ENCODE measurements around the gene RHOB.
"Not testable (repeated sequence)": the region's sequence is repeated elsewhere in the genome, so short reads cannot be mapped to it uniquely, and the experiment has no call there.

RHOB gene

DNA sequence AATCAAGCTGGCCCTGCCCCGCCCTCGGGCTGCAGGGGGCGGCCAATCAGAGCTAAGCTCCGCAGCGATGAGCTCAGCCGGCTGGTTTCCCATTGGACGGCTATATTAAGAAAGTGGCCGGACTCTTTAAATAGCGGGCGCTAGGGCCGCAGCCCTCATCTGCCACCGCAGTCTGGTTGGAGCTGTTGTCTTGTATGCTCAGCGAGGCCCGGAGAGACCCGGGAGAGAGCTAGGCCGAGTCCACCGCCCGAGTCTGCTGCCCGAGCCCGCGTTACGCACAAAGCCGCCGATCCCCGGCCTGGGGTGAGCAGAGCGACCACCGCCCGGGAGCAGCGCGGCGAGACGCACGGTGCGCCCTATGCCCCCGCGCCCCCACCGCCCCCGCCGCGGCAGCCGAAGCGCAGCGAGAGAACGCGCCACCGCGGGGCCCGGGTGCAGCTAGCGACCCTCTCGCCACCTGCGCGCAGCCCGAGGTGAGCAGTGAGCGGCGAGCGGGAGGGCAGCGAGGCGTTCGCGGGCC is at the start of gene RHOB:
Gene RHOB, plus strand, starts transcription at position 158 of the 520 bp plus-strand sequence. CDS start 392 bp downstream, outside the sequence.
- DNase-seq = peak; percentile 96

DNA sequence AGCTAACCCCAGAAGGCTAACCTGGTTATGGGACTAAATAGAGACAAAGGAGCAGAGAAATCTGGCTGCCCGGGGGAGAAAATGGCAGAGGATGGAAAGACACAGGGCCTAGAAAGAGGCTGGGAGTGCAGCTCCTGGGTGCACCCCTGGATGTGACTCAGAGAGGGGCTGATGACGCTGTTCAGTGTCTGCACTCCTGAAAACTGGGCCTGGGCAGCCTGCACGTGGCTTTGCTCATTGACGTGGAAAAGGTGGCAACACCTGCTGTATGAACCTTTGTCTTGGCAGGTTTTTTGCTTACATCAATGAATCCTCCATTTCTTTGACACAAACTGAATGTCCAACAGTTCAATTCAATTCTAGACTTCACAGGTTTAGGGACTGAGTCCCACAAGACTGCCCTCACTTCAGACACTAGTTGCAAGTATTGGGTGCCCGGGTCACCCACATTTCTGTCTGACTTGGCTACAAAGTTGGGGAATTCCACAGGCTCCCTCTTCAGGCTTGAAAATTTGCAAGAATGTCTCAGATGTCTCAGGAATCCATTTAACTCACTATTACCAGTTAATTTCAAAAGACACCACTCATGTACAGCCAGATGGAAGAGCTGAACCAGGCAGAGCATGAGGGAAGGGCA is 48.9 kb upstream of the RHOB start:
- DNase-seq = no peak

DNA sequence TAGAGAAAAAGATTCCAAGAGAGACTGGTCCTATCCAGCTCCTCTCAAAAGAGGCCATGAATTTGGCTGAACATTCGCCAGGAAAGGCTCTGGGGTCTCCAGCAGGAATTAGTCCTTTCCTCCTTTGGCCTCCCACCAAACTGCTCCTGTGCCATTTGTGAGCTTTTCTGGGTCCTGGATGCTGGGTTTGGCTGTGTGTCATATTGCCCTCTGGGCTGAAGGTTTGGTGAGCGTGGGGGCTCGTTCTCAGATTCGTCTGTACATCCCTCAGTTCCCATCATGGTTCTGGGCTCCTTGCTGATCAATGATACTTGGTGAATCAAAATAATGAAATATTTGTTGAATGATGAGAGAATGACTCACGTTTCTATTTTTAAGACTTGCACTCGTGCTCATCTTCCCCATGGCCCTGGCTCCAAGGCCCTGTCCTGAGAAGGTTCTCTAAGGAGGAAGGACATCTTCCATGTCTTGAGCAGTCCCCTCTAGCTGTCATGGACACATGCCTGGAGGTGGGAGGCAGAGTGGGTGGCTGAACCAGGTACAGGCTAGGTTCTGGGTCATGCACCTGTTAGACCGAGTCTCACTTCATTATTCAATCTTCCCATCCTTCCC is 47.8 kb upstream of the RHOB start:
- DNase-seq = no peak

DNA sequence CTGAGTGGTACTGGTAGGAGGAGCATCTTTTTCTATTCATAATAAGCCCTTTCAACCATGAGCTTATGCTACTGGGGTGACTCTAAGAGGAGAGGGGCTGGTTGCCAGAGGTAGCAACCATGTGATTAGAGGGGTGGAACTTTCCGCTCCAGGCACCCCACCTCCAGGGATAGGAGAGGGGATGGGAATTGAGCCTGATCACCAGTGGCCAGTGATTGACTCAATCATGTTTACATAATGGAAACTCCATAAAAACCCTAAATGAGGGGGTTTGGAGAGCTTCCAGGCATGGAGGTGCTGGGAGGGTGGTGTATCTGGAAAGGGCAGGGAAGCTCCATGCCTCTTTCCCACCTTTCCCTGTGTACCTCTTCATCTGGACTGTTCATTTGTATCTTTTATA is 46.6 kb upstream of the RHOB start:
- DNase-seq = no peak

DNA sequence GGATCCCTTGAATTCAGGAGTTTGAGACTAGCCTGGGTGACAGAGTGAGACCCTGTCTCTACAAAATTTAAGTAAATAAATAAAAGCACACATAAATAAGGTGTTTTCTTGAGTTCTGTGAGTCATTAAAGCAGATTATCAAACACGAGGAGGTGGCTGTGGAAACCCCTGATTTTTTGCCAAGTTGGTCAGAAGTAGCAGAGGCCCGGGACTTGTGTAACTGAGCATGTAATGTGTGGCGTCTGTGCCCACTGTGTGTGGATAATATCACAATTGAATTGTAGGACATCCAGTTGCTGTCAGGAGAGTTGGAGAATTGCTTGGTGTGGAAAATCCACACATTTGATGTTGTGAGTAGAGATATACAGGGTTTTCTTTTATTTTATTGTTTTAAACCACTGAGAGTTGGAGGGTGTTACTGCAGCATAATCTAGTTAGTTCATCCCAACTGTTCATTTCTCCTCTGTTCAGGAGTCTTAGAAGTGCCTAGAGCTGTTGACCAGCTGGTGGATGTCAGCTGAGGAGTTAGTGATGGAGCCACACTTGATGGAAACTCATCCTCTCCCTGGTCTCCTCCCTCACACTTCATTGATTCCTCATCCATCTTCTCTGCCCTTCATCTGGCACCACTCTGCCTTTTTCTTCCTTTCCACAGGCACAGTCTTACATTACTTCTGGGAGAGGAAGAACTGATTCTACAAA is 45.9 kb upstream of the RHOB start:
- DNase-seq = no peak

DNA sequence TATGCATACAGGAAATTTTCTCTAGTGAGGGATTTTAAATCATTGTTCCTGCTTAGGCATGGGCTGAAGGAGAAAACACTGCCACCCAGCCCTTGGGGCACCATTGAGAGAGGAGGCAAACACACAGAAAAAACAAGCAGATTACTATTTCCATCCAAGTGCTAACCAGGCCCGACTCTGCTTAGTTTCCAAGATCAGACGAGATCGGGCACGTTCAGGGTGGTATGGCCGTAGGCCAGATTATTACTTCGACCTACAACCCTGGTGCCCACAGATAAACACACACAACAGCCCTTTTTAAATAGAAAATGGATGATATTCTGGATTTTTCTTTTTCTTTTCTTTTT is 45.4 kb upstream of the RHOB start:
- DNase-seq = no peak

GRCh38 chr2:20403774-20404312 is 43.0 kb upstream of the RHOB start:
- no peak for DNase-seq

- DNase-seq = no peak
Measured at GRCh38 chr2:20404950-20405349, 41.9 kb upstream of the RHOB start.

DNA sequence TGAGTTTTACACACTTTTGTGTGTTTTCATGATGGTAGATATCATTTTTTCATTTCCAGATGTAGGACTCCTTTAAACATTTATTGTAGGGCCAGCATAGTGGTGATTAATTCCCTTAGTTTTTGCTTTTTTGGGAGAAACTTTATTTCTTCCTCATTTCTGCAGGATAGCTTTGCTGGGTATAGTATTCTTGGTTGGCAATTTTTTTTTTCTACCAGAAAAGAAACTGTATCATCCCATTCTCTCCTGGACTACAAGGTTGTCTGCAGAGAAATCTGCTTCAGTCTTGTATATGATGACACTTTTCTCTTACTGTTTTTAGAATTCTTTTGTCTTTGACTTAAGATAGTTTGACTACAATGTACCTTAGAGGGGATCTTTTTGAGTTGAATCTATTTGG is 37.8 kb upstream of the RHOB start:
- no peak for DNase-seq

DNA sequence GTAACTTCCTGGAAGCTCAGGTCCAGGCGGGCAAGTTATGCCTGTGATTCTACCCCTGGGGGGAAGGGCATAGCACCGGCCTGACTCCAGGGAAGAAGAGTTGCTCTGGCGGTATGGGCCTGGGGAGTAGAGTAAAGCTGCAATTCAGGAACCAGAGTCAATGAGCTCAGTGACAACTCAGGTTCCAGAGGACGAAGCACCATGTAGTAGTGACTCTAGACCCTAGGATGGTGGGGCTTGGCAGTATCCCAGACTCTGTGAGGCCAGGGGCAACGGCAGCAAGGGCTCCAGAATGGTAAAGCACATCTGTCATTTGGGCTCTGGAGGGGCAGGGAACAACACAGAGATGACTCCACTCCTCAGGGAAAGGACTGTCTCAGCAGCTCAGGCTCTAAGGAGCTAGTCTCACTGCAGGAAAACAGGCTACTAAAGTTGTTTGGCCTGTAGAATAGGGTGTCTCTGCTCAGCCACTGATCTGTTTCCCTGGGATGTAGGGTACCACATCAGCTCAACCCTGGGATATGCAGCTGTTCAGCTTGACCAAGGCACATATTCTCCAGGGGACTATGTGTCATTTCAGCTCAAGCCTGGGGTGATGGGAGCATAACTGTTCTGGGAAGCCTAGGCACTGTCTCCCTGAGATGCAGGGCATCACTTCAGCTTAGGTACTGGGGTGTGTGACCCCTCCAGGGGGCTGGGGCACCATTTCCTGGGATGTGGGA is 36.2 kb upstream of the RHOB start:
- DNase-seq = no peak

DNA sequence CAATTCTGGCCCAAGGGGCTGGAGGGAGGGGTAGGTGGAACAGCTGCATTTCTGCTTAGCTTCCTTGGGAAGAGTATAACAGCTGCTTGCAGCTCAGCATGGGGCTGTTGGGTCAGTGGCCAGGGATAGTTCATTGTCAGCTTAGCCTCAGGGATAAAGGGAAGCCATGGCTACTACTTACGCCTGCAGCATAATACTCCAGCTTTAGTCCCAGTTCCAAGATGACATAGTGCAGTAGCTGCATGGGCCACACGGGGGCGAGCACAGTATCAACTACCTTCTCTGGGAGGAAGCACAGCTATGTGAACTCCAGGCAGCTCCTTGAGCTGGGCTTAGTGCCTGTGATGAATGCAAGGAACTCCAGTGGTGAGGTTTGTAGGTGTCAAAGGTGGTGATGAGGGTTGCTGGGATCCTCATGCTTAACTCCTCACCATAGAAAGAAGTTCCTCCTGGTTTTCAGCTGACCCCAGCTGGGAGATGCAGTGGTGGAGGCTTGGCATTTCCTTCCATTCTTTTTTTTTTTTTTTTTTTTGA is 35.4 kb upstream of the RHOB start:
- peak; percentile 42 for DNase-seq

- no peak for DNase-seq
Measured at GRCh38 chr2:20414806-20415205, 32.1 kb upstream of the RHOB start.

GRCh38 chr2:20415511-20415918 is 31.4 kb upstream of the RHOB start:
- DNase-seq = no peak

DNA sequence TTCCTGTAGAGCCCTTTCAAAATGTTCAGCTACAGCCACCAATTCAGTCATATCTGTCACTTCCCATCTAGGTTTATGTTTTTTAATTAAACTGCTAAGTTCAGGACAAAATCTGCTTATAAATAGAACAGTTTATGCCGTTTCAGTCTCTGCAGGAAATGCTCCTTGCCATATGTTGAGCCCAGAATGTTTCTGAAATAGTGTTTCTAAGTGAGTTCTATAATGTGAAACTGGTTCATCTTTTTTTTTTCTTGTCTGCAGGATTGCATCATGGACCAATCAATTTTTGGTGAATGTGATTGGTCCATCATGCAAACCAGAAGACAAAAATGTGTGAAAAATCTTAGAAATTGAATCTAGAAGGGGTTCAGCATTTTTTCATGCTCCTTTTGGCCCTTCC is 30.2 kb upstream of the RHOB start:
- DNase-seq = no peak

GRCh38 chr2:20417230-20417821 is 29.5 kb upstream of the RHOB start:
- not testable (repeated sequence) for DNase-seq

GRCh38 chr2:20418519-20418918 is 28.4 kb upstream of the RHOB start:
- no peak for DNase-seq

DNA sequence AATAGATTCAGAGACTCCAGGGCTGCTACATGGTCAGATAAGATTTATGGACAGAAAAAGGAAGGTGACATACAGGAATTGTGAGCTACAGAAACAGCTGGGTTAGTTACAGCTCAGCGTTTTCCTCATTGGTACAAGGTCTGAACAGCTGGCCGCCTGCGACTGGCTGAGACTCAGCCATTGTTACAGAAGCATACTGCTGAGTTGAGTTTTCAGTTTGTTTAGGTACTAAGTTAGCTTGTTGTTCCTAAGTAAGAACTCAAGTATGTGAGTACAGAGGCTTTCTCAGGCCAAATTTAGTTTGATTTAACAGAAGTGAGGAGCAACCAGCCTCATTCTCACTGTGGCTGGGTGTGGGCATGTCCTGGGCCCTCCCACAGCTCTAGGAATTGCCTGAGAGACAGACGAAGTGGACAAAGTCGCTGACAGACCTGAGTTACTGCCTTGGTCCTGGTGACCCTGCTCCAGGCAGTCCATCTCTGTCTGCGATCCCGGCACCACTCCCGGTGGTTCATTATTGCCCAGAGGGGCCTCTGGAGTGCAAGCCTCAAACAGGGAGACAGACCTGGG is 27.8 kb upstream of the RHOB start:
- no peak for DNase-seq

- no peak for DNase-seq
Measured at GRCh38 chr2:20419752-20420151, 27.1 kb upstream of the RHOB start.

DNA sequence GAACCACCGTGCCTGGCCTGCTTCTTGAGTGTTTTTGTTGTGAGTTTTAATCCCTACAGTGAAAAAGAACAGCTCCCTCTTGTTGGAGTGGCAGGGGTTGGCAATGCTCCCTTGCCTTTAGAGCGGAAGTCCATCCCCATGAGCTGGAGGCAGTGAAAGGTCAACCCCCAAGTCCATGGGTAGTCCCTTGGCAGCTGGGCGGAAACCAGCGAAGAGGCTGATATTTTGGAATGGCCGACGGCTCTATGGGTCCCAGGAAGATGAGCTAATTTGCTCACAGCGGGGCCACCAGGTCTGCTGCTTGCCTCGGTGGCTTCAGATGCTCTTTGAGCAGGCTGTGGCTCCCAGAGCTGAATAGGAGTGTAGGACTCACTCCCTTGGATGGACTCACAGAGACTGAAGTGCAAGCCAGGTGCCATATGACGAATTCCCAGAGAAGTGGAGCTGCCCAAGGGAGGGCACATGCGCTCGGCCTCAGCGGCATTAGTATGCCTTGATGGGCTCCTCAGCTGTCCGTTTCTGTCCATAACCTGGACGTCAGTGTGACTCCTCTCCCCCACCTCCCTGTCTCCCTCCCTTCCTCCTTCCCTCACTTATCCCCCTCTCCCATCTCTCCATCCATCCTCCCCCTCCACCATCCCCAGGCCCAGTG is 25.4 kb upstream of the RHOB start:
- no peak for DNase-seq

DNA sequence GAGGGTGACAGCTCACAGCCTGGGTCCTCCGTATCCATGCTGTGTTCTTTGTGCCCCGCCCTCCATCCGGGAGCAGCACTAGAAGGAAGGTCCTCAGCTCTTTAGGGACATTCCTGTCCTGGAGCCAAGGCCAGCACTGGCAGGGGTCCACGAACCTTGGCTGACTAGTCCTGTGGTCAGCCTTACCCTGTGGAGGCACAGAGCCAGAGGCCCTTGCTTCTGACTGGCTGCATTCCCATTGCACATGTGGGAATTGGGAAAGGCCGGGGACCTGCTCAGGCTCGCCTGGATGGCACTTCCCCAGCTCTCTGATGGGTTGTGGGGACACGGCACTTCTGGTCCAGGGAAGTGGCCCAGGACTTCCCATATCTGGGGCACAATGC is 24.9 kb upstream of the RHOB start:
- no peak for DNase-seq

DNA sequence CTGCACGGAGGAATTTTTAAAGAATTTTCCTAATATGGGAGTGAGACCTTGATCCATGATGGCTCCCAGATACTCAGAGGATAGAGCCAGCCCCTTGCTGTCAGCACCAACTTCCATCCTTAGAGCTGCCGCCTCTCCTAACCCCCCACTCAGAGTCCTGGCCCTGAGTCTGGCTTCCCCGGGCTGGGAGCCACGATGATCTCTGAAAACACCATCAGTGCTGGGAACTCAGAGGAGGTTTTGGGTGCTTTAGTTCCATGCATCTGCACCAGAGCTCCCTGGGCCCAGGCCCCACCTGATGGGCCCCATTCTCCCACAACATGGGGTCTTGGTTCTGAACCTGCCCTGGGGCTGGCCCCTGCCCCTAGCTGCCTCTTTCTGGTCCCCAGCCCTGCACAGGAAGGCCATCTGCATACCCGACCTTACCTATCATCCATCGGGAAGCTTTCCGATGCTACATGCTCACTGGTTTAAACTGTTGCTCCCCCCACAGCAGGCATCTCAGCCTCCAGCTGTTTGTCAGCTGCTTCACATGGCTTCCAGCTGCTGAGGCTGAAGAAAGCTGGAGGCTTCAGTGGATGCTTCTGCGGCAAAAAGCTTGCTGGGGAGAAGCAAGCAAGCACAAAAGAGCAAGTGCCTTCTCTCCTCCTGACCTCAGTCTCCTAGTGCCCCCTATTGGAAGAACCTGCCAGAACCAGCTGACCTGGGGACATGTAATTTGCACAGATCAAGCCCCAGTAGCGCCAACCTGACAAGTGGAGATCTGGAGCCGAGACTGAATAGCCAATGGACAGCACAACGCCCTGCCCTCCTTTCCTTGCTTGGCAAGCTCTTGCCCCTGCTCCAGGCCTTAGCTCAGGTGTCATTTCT is 24.2 kb upstream of the RHOB start:
- no peak for DNase-seq
